Liver (tissue), 9 donors: ENCODE measurements around the gene DOCK1. TPM values are rescaled to one million over a fixed set of nuclear protein-coding genes. Genes with fewer than 3 reads are reported as not detected.

Source experiments
- DNase-seq: peaks from one replicate; pipeline ENCODE4 v3.0.0-alpha.2; 2017; ENCODE audit warnings: low spot score
- H3K27ac ChIP-seq, 2 donors: one replicate each; pipeline ENCODE4 v1.7.0; 2013; ENCODE audit warnings: inconsistent platforms in 2 of 2, low read length in 2 of 2, control low read depth in 1 of 2, low read depth in 1 of 2, mild to moderate bottlenecking in 1 of 2
- H3K27me3 ChIP-seq, 4 donors: one replicate each; pipeline versions ENCODE4 v1.6.1 to v1.7.0; 2013; ENCODE audit warnings: low read length in 3 of 4, inconsistent platforms in 1 of 4, mild to moderate bottlenecking in 1 of 4, moderate library complexity in 1 of 4; ENCODE audit not compliant: control insufficient read depth in 4 of 4, insufficient read depth in 4 of 4
- H3K36me3 ChIP-seq, 4 donors: one replicate each; pipeline versions ENCODE4 v1.6.1 to v1.7.0; 2013; ENCODE audit warnings: low read length in 3 of 4, mild to moderate bottlenecking in 3 of 4, low read depth in 1 of 4, moderate library complexity in 1 of 4; ENCODE audit not compliant: control insufficient read depth in 4 of 4, insufficient read depth in 3 of 4
- H3K4me1 ChIP-seq, 4 donors: one replicate each; pipeline versions ENCODE4 v1.6.1 to v1.7.0; 2013; ENCODE audit warnings: low read length in 3 of 4, mild to moderate bottlenecking in 3 of 4, moderate library complexity in 1 of 4; ENCODE audit not compliant: control insufficient read depth in 4 of 4, insufficient read depth in 4 of 4
- H3K4me3 ChIP-seq, 3 donors: one replicate each; pipeline versions ENCODE4 v1.6.1 to v1.7.0; 2013; ENCODE audit warnings: low read length in 3 of 3, control low read depth in 1 of 3, low read depth in 1 of 3, mild to moderate bottlenecking in 1 of 3
- H3K9ac ChIP-seq, 2 donors: one replicate each; pipeline ENCODE4 v1.7.0; 2013; ENCODE audit warnings: low read length in 2 of 2, mild to moderate bottlenecking in 2 of 2, moderate library complexity in 2 of 2, control low read depth in 1 of 2, low read depth in 1 of 2
- H3K9me3 ChIP-seq, 4 donors: one replicate each; pipeline versions ENCODE4 v1.6.1 to v1.7.0; 2013; ENCODE audit warnings: low read length in 3 of 4; ENCODE audit not compliant: control insufficient read depth in 4 of 4
- EGR1 ChIP-seq, 2 donors: IDR thresholded peaks; 2 replicates each; pipeline ENCODE4 v1.6.1; 2016 to 2018; ENCODE audit warnings: antibody characterized with exemption in 2 of 2, low read depth in 2 of 2
- FOXA1 ChIP-seq: IDR thresholded peaks from 2 replicates; pipeline ENCODE4 v1.6.1; 2016; ENCODE audit warnings: antibody characterized with exemption
- FOXA2 ChIP-seq: IDR thresholded peaks from 2 replicates; pipeline ENCODE4 v1.6.1; 2016; ENCODE audit warnings: antibody characterized with exemption
- GABPA ChIP-seq, 2 donors: IDR thresholded peaks in 1 of 2; conservative IDR thresholded peaks in 1 of 2; 2 replicates each; pipeline ENCODE4 v1.6.1; 2016; ENCODE audit warnings: antibody characterized with exemption in 2 of 2, mild to moderate bottlenecking in 1 of 2, moderate library complexity in 1 of 2
- HNF4A ChIP-seq, 2 donors: conservative IDR thresholded peaks; 2 replicates each; pipeline ENCODE4 v1.6.1; 2016; ENCODE audit warnings: antibody characterized with exemption in 2 of 2, mild to moderate bottlenecking in 2 of 2
- JUND ChIP-seq, 2 donors: IDR thresholded peaks; 2 replicates each; pipeline ENCODE4 v1.6.1; 2016; ENCODE audit warnings: antibody characterized with exemption in 2 of 2
- MAX ChIP-seq: IDR thresholded peaks from 2 replicates; pipeline ENCODE4 v1.6.1; 2016; ENCODE audit warnings: antibody characterized with exemption
- NR2F2 ChIP-seq: IDR thresholded peaks from 2 replicates; pipeline ENCODE4 v1.6.1; 2016; ENCODE audit warnings: antibody characterized with exemption
- RAD21 ChIP-seq, 2 donors: IDR thresholded peaks; 2 replicates each; pipeline ENCODE4 v1.6.1; 2016; ENCODE audit warnings: antibody characterized with exemption in 2 of 2, mild to moderate bottlenecking in 2 of 2
- RXRA ChIP-seq, 2 donors: IDR thresholded peaks; 2 replicates each; pipeline ENCODE4 v1.6.1; 2017 to 2018; ENCODE audit warnings: antibody characterized with exemption in 2 of 2, mild to moderate bottlenecking in 1 of 2
- SP1 ChIP-seq: IDR thresholded peaks from 2 replicates; pipeline ENCODE4 v1.6.1; 2018; ENCODE audit warnings: antibody characterized with exemption, mild to moderate bottlenecking
- TAF1 ChIP-seq: conservative IDR thresholded peaks from 2 replicates; pipeline ENCODE4 v1.6.1; 2016; ENCODE audit warnings: antibody characterized with exemption, mild to moderate bottlenecking
- YY1 ChIP-seq: IDR thresholded peaks from 2 replicates; pipeline ENCODE4 v1.6.1; 2016; ENCODE audit warnings: antibody characterized with exemption, mild to moderate bottlenecking
- ZBTB33 ChIP-seq: IDR thresholded peaks from 2 replicates; pipeline ENCODE4 v1.6.1; 2016; ENCODE audit warnings: antibody characterized with exemption
- WGBS: extraction: QIAGEN DNeasy Blood & Tissue Kit; methylation state at CpG from one replicate; pipeline ENCODE4 v1.1.7; 2013; 5-methylcytosine and 5-hydroxymethylcytosine counted together
- polyA plus RNA-seq, 2 donors: library from polyadenylated mRNA; stranded (reverse) in 1 of 2; unstranded in 1 of 2; fragments of 200-250 nt in 1 of 2; fragments of >200 nt in 1 of 2; fragmentation: Nextera tagmentation in 1 of 2; extraction: Ambion mirVana in 1 of 2; gene quantifications; one replicate each; pipeline versions ENCODE4 v1.2.1 to v1.2.3, GENCODE V29; 2013 to 2015
- total RNA-seq, 2 donors: library from RNA; depleted of rRNA; stranded (reverse); fragments of >200 nt; gene quantifications; one replicate each; pipeline ENCODE4 v1.2.3, GENCODE V29; 2014
- TF ChIP-seq, protein P1 (sequence below): IDR thresholded peaks from 2 replicates; pipeline ENCODE4 v1.6.1; 2016; ENCODE audit warnings: antibody characterized with exemption, mild to moderate bottlenecking
- TF ChIP-seq, protein P2 (sequence below): IDR thresholded peaks from 2 replicates; pipeline ENCODE4 v1.6.1; 2016; ENCODE audit warnings: antibody characterized with exemption
- donor health status: healthy.
- donor health status: healthy.
- donor health status: healthy.
- donor health status: healthy.
- donor health status: healthy.

Gene DOCK1
- total and polyA plus RNA-seq, 4 donors: 3.8 to 28.8 (median 9.1) TPM

GRCh38 chr10:127052001-127052400 is 146.8 kb downstream of the DOCK1 start:
- WGBS: 84% methylated on average over 9 of the region's 9 CpGs
- no peak for TF ChIP-seq MAX
- TF ChIP-seq FOXA2: no peak
- DNase-seq: peak; percentile 2

DNA sequence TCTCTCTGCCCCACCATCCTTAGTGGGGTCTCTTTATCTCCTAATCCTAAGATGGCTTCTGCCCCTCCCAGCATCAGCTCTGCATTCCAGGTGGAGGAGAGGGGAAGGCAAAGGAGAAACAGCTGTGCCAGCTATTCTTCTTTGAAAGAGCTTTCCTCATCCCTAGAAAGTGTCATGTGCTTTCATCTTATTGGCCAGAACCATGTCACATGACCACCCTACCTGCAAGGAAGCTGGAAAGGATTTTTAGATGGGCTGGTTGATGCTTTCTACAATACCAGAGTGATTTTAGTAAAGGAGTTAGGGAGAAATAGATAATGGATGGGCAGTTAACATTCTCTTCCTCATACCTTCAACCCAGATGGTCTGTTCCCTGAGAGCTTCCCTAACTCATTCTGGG is 150.0 kb downstream of the DOCK1 start:
- Histone ChIP-seq H3K9ac (no peak overlapping the region), H3K36me3 (peaks cover 4 to 32% (median 15%) of the 10 kb centered on the region in 4 donors), H3K4me3 (no peak overlapping the region), H3K27me3 (no peaks in the 10 kb centered on the region), H3K4me1 (no peaks in the 10 kb centered on the region), H3K27ac (no peak overlapping the region), H3K9me3 (peaks cover 0 to 5% (median under 1%) of the 10 kb centered on the region in 4 donors)
- no peak for DNase-seq
- TF ChIP-seq FOXA1 (no peak), JUND (IDR thresholded peaks at IDR 0.05) (no peak), GABPA (IDR thresholded peaks at IDR 0.05 in 1 of 2, conservative IDR thresholded peaks at IDR 0.05 in 1 of 2) (no peak), TAF1 (no peak), EGR1 (IDR thresholded peaks at IDR 0.05; ENCODE audit: low read depth in 2 of 2) (no peak), RXRA (IDR thresholded peaks at IDR 0.05) (no peak), MAX (no peak), FOXA2 (no peak), NR2F2 (no peak), HNF4A (conservative IDR thresholded peaks at IDR 0.05) (no peak), YY1 (no peak), SP1 (no peak)
- TF ChIP-seq, protein P1, sequence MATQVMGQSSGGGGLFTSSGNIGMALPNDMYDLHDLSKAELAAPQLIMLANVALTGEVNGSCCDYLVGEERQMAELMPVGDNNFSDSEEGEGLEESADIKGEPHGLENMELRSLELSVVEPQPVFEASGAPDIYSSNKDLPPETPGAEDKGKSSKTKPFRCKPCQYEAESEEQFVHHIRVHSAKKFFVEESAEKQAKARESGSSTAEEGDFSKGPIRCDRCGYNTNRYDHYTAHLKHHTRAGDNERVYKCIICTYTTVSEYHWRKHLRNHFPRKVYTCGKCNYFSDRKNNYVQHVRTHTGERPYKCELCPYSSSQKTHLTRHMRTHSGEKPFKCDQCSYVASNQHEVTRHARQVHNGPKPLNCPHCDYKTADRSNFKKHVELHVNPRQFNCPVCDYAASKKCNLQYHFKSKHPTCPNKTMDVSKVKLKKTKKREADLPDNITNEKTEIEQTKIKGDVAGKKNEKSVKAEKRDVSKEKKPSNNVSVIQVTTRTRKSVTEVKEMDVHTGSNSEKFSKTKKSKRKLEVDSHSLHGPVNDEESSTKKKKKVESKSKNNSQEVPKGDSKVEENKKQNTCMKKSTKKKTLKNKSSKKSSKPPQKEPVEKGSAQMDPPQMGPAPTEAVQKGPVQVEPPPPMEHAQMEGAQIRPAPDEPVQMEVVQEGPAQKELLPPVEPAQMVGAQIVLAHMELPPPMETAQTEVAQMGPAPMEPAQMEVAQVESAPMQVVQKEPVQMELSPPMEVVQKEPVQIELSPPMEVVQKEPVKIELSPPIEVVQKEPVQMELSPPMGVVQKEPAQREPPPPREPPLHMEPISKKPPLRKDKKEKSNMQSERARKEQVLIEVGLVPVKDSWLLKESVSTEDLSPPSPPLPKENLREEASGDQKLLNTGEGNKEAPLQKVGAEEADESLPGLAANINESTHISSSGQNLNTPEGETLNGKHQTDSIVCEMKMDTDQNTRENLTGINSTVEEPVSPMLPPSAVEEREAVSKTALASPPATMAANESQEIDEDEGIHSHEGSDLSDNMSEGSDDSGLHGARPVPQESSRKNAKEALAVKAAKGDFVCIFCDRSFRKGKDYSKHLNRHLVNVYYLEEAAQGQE: no peak
- TF ChIP-seq, protein P2, sequence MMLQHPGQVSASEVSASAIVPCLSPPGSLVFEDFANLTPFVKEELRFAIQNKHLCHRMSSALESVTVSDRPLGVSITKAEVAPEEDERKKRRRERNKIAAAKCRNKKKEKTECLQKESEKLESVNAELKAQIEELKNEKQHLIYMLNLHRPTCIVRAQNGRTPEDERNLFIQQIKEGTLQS: no peak

More at GRCh38 chr10:127052001-127052400, 146.8 kb downstream of the DOCK1 start:
- H3K4me1 ChIP-seq: no peaks in the 10 kb centered on the region
- H3K4me3 ChIP-seq: no peak overlapping the region
- H3K9me3 ChIP-seq: no peaks in the 10 kb centered on the region
- no peak overlapping the region for H3K27ac ChIP-seq
- peaks cover 2 to 29% (median 12%) of the 10 kb centered on the region in 4 donors for H3K36me3 ChIP-seq
- no peak overlapping the region for H3K9ac ChIP-seq
- H3K27me3 ChIP-seq: no peaks in the 10 kb centered on the region

DNA sequence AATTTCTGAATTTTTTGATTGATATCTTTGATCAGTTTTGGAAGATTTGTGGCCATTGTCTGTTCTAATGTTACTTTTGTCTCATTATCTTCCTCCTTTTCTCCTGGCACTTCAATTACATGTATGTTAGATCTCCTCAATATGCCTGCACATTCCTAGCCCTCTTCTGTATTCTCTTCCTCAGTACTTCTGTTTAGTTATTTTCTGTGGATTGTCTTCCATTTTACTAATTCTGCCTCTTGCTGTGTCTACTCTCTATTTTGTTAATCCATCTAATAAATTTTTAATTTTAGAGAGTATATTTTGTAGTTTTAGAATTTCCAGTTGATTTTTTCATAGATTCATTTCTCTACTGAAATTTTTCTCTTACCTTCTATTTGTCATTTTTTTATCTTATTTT is 154.1 kb downstream of the DOCK1 start:
- H3K4me1 ChIP-seq: no peaks in the 10 kb centered on the region
- H3K9ac ChIP-seq: no peak overlapping the region
- no peak for DNase-seq
- no peak overlapping the region for H3K4me3 ChIP-seq
- H3K36me3 ChIP-seq: peaks cover 2 to 23% (median 7%) of the 10 kb centered on the region in 4 donors
- no peaks in the 10 kb centered on the region for H3K27me3 ChIP-seq
- TF ChIP-seq SP1 (no peak), RXRA (IDR thresholded peaks at IDR 0.05) (no peak), FOXA1 (no peak), HNF4A (conservative IDR thresholded peaks at IDR 0.05) (no peak), RAD21 (IDR thresholded peaks at IDR 0.05) (no peak), GABPA (IDR thresholded peaks at IDR 0.05 in 1 of 2, conservative IDR thresholded peaks at IDR 0.05 in 1 of 2) (no peak), ZBTB33 (no peak)
- TF ChIP-seq, protein P2: no peak
- peaks cover 0 to 5% (median under 1%) of the 10 kb centered on the region in 4 donors for H3K9me3 ChIP-seq
- H3K27ac ChIP-seq: no peak overlapping the region
